NOMO-1 treated with dmso at 0.1 percent for 144 hours (cell line): ENCODE data around the gene IER5L.
A peak's percentile ranks its signal among the peaks of the same experiment; 100 is the strongest.
"Not testable (repeated sequence)": the region's sequence is repeated elsewhere in the genome, so short reads cannot be mapped to it uniquely, and the experiment has no call there.

Experiments used
- DNase-seq: peaks from one replicate; lab custom pipeline; 2025; ENCODE audit not compliant: unreplicated experiment; lab: John Stamatoyannopoulos, UW

IER5L gene

DNA sequence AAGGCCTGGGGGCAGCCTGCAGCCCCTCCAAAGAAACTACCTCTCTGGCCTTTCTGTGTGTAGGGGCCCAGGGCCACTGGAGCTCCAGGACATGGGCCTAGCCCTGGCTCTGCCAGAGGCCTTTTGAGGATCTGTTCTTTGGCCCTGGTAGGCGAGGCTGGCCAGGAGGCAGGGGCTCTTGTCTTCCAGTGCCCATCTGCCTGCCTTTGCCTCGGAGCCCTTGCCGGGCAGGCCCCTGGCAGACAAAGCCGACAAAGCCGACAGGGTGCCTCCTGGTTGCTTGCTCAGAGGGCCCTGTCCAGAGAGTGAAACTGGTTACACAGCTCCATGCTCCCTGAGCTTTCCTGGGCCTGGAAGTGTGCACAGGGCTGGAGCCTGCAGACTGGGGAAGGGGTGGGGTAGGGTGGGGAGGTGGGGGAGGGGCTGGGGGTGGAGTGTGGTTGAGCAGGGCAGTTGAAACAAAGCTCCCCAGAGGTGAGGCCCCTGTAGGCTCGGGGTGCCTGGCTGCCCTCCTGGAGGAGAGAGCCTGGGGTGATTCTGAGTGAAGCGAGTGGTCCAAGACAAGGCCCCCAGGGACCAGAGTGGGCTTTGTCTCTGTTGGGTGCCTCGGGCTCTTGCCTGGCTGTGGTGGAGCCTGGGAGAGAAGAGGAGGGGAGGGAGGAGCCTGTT, 37.5 kb downstream of the IER5L start:
- DNase-seq: no peak

GRCh38 chr9:129139993-129140396, 38.1 kb downstream of the IER5L start:
- peak; percentile 89 for DNase-seq

GRCh38 chr9:129139233-129139992, 38.6 kb downstream of the IER5L start:
- peak; percentile 87 for DNase-seq

DNA sequence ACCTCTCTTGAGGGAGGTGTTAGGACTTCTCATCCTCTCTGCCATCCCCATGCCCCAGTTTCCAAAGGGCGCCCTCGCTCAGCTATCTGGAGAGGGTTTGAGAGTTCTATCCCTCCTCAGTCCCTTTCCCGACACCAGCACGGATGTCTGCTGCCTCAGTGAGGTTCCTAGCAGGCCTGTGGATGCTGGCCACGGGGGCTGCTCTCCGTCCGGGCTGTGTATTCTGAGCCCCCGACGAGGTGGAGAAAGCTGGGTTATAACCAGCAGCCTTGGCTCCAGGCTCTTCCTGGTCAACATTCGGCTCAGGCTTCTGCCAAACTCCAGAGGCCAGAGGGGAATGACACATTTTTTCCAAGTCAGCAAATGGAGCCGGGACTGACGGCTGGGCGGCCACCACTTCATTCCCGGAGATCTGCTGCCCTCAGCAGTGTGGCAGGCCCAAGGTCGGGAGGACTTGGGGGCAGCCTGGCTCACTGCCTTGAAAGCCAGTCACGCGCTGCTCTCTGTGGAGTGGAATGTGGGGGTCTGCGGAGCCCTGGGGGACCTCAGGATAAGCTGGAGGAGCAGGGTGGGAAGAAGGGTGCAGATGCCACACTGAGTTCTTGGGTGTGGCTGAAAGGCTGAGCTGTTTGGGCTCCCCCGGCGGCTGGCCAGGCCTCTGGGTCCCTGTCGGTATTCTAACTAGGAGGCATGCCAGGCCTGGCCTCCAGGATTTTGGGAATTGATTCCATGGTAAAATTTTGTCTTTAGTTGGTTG, 39.4 kb downstream of the IER5L start:
- no peak for DNase-seq

DNA sequence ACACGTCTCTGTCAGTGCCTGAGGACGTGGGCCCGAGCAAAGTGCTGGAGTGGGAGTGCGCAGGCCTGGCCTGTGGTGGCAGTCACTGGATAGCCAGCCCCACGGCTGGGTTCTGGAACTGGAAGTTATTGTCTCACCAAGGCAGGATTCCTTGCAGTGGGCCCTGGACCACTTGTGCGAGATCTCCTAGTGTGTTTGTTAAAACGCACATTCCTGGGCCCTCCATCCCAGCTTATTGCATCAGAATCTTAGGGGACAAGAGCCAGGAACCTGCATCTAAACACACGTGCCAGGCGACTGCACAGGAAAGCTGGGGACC, 40.0 kb downstream of the IER5L start:
- DNase-seq: no peak

DNA sequence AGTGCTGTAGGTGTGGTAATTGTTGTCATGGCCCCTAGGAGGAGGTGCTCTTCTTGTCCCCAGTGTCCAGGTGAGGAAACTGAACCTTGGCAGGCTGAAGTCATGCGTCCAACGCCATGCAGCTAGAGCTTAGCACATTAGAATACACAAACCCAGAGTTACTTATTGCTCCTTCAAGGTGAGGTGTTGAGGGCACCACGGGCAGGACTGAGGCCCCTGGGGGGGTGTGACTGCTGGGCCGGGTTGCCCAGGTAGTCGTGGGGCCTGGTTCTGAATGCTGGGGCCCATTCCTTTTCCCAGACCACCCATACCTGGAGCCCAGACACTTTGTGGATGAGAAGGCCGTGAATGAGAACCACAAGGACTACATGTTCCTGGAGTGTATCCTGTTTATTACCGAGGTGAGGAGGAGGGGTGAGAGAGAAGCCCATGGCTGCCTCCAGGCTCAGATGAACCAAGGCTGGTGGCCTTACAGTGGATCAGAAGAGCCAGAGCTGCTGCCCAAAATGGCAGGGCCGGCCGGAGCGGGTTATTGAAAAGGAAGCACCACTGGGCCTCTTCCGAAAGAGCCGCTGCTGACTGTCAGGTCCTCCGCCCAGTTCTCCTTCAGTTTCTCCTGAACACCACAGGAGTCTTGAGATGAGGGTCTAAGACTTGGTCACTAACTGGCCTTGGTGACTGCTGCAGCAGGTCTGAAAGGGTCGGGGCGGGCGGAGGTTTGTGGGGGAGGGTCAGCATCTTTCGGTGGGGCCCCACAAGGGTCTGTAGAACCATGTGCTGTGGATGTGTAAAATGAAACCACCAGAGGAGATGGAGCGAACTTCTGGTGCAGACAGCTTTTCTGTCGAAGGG, 40.5 kb downstream of the IER5L start:
- DNase-seq: no peak

- DNase-seq: no peak
Measured at GRCh38 chr9:129136446-129137035, 41.5 kb downstream of the IER5L start.

GRCh38 chr9:129135476-129135875, 42.6 kb downstream of the IER5L start:
- DNase-seq: no peak

- no peak for DNase-seq
Measured at GRCh38 chr9:129133082-129133481, 45.0 kb downstream of the IER5L start.

DNA sequence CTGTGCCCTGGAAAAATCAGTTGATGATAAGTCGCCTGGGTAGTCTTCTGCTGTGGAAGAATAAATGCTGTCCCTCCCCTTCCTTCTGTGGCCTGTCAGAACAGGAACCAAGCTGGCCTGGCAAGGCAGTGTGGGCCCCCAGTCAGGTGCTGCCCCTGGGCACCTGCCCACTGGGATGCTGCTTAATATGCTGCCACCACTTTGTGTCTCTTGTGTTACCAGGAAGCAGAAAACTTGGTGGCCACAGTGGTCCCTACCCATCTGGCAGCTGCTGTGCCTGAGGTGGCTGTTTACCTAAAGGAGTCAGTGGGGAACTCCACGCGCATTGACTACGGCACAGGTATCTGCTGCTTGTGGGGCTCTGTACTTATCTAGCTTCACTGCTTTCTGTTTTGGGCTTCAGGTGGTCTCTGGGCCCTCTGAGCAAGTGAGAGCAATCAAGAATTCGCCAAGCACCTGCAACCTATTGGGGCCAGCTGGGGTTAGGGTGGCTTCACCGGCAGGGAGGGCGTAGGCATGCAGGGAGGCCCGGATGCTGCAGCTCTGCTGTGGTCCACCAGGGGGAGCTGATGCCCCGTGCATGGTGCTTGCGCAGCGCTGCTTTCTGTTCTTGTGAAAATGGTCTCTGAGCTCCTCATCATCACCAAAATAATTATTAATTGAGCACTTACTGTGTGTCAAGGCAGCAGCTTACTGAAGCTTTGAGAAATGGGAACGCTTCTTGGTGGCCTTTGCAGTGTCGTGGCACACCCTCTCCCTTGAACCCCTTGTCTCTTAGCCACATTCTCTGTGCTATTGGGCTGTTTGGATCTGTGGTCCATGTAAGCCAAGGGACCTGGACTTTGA, 46.5 kb downstream of the IER5L start:
- no peak for DNase-seq

DNA sequence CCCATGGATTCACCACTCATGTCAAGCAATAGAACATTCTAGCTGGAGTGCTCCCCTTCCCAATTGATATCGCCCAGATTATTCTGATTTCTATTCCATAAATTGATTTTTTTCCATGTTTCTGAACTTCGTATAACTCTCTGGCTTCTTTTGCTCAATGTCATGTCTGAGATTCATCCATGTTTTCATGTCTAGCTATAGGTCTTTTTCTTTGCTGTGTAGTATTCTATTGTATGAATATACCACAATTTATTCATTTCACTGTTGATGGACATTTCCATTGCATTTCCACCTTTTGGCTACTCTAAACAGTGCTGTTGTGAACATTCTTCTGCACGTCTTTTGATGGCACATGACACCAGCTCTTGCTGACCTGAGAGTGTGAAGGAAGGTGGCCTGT, 47.3 kb downstream of the IER5L start:
- no peak for DNase-seq

DNA sequence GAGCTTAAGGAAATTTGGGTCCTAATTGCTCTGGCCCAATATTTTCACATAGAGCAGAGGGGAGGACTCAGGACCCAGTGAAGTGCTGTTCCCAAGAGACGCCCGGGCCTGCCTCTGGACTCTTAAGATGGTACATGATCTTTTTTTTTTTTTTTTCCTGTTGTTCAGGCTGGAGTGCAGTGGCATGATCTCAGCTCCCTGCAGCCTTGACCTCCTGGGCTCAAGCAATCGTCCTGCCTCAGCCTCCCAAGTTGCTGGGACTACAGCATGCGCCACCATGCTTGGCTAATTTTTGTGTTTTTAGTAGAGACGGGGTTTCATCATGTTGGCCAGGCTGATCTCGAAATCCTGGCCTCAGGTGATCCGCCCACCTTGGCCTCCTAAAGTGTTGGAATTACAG, 47.8 kb downstream of the IER5L start:
- not testable (repeated sequence) for DNase-seq

- DNase-seq: no peak
Measured at GRCh38 chr9:129128689-129129088, 49.4 kb downstream of the IER5L start.

DNA sequence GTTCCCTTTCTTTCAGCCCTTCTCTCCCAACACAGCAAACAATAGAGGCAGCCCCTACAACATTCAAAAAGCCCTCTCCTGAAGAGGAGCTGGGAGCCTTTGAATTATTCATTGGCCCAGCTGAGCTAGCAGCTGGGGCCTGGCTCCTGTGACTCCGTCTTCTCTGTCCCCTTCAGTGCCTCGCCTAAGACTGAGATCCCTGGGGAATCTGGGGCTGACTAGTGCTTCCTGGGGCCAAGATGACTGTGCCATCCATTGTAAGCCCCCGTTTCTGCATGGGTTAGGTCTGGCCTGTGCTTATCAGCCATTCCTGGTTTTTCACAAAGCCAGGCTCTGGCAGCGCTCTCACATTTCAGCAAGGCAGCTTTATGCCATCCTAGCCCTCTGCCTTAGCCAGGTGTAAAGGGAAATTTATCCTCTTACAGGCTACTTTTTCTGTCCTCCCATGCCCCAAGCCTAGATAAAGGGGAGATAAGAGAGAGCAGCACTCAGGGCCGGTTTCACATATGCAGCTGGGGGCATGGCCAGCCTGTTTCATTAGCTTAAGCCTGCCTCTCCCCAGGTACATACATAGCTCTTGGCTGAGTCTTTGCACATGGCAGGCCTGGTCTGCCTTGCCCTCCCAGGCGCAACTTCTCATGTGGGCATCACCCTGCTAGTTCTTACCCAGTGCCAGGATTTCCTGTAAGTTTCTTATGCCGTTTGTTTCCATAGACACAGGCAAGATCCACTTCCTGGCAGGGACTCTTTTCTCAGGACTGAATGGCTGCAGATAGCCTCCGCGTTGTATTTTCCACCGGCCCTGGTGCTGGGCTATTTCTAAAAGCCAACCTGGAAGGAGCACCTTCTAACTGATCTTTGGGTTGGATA, 51.1 kb downstream of the IER5L start:
- DNase-seq: no peak
